H1 (cell line): ENCODE data around the gene DAPL1. TPM values are rescaled to one million over a fixed set of nuclear protein-coding genes. Genes with fewer than 3 reads are reported as not detected.

Experiments
- CTCF ChIA-PET: fragments of 300-600 bp; sonication (Branson Sonifier 250); formaldehyde crosslinking; loops from one replicate; lab custom pipeline; 2021; ENCODE audit not compliant: partially characterized antibody; lab: Charles Lee
- POLR2A ChIA-PET: fragments of 300-600 bp; sonication (Branson Sonifier 250); formaldehyde crosslinking; loops from one replicate; lab custom pipeline; 2021; ENCODE audit warnings: inconsistent platforms; ENCODE audit not compliant: partially characterized antibody; lab: Charles Lee
- DNase-seq, 2 experiments: peaks; one replicate each; pipeline versions ENCODE4 v3.0.0 to v3.0.0-alpha.2; 2010 to 2022; ENCODE audit warnings: low spot score in 2 of 2, low read depth in 1 of 2, mixed read lengths in 1 of 2
- FAIRE-seq: peaks from 2 replicates; lab custom pipeline; 2011; peaks lifted over from hg19 to GRCh38; lab: Jason Lieb, UNC
- H2AFZ ChIP-seq: 2 replicates; pipeline ENCODE4 v1.8.1; 2012; ENCODE audit warnings: low read length, inconsistent platforms
- H2AK5ac ChIP-seq: 2 replicates; pipeline ENCODE4 v1.6.1; 2013; ENCODE audit warnings: low read depth, low read length
- H2BK120ac ChIP-seq: replicated peaks from 2 replicates; pipeline ENCODE3; 2013; ENCODE audit warnings: low read depth, low read length, inconsistent platforms
- H2BK12ac ChIP-seq: 2 replicates; pipeline ENCODE4 v1.6.1; 2013; ENCODE audit warnings: low read depth, low read length
- H2BK15ac ChIP-seq: 2 replicates; pipeline ENCODE4 v1.6.1; 2013; ENCODE audit warnings: low read length
- H2BK20ac ChIP-seq: 2 replicates; pipeline ENCODE4 v1.6.1; 2013; ENCODE audit warnings: low read length
- H2BK5ac ChIP-seq: 2 replicates; pipeline ENCODE4 v1.6.1; 2013; ENCODE audit warnings: low read depth, low read length
- H3K14ac ChIP-seq: 2 replicates; pipeline ENCODE4 v1.6.1; 2013; ENCODE audit warnings: inconsistent platforms; ENCODE audit not compliant: insufficient read length
- H3K18ac ChIP-seq: 2 replicates; pipeline ENCODE4 v1.6.1; 2013; ENCODE audit warnings: low read length; ENCODE audit errors: extremely low read depth
- H3K23ac ChIP-seq: 2 replicates; pipeline ENCODE4 v1.6.1; 2013; ENCODE audit warnings: inconsistent platforms; ENCODE audit not compliant: insufficient read length
- H3K23me2 ChIP-seq: 2 replicates; pipeline ENCODE4 v1.6.1; 2013; ENCODE audit warnings: low read depth, low read length
- H3K27ac ChIP-seq: 2 replicates; pipeline ENCODE4 v1.6.1; 2011; ENCODE audit warnings: low read depth, low read length, inconsistent platforms
- H3K27me3 ChIP-seq, 4 experiments: replicated peaks in 1 of 4; 1 replicate in 1 of 4; 2 replicates in 3 of 4; pipeline versions ENCODE4 v1.6.1 to v1.8.1; 2011 to 2013; ENCODE audit warnings: low read length in 3 of 4, mild to moderate bottlenecking in 3 of 4, inconsistent platforms in 2 of 4, mixed read lengths in 2 of 4, moderate library complexity in 1 of 4; ENCODE audit not compliant: control insufficient read depth in 3 of 4, insufficient read depth in 3 of 4; ENCODE audit errors: extremely low read depth in 1 of 4
- H3K36me3 ChIP-seq, 4 experiments: 2 replicates each; pipeline versions ENCODE4 v1.6.1 to v1.8.1; 2011 to 2013; ENCODE audit warnings: mild to moderate bottlenecking in 4 of 4, low read length in 3 of 4, moderate library complexity in 2 of 4, control low read depth in 1 of 4, inconsistent platforms in 1 of 4; ENCODE audit not compliant: insufficient read depth in 4 of 4, control insufficient read depth in 2 of 4
- H3K4ac ChIP-seq: replicated peaks from 2 replicates; pipeline ENCODE3; 2013; ENCODE audit warnings: low read length, low read depth, mixed read lengths, inconsistent platforms; ENCODE audit not compliant: insufficient read length
- H3K4me1 ChIP-seq, 4 experiments: replicated peaks in 1 of 4; 1 replicate in 1 of 4; 2 replicates in 3 of 4; pipeline versions ENCODE4 v1.6.1 to v1.8.1; 2011 to 2013; ENCODE audit warnings: low read length in 3 of 4, inconsistent platforms in 2 of 4, mixed read lengths in 1 of 4; ENCODE audit not compliant: insufficient read depth in 4 of 4, control insufficient read depth in 3 of 4
- H3K4me2 ChIP-seq, 2 experiments: 2 replicates each; pipeline versions ENCODE4 v1.6.1 to v1.8.1; 2011 to 2013; ENCODE audit warnings: low read depth in 2 of 2, low read length in 2 of 2, control low read depth in 1 of 2, inconsistent platforms in 1 of 2, mild to moderate bottlenecking in 1 of 2; ENCODE audit not compliant: insufficient read depth in 1 of 2
- H3K4me3 ChIP-seq, 4 experiments: fragments of 200-600, 300-600 bp in 1 of 4; sonication (generic), shearing (Covaris generic), sonication (Bioruptor Twin) in 1 of 4; 2 replicates each; pipeline versions ENCODE4 v1.5.1 to v1.8.1; 2011 to 2016; ENCODE audit warnings: low read length in 4 of 4, low read depth in 3 of 4, control low read depth in 2 of 4, inconsistent platforms in 2 of 4, mild to moderate bottlenecking in 2 of 4, mixed read lengths in 1 of 4, moderate library complexity in 1 of 4; ENCODE audit not compliant: insufficient read depth in 2 of 4; ENCODE audit errors: extremely low read depth in 1 of 4
- H3K56ac ChIP-seq: replicated peaks from 2 replicates; pipeline ENCODE3; 2013; ENCODE audit warnings: low read depth, mild to moderate bottlenecking, mixed read lengths, low read length, inconsistent platforms; ENCODE audit not compliant: insufficient read length
- H3K79me1 ChIP-seq: 2 replicates; pipeline ENCODE4 v1.6.1; 2013; ENCODE audit warnings: low read depth, low read length, control low read depth
- H3K79me2 ChIP-seq, 2 experiments: 2 replicates each; pipeline versions ENCODE4 v1.6.1 to v1.8.1; 2012 to 2013; ENCODE audit warnings: low read length in 2 of 2, mild to moderate bottlenecking in 2 of 2, inconsistent platforms in 1 of 2; ENCODE audit not compliant: insufficient read depth in 2 of 2, control insufficient read depth in 1 of 2
- H3K9ac ChIP-seq, 4 experiments: replicated peaks in 1 of 4; 1 replicate in 1 of 4; 2 replicates in 3 of 4; pipeline versions ENCODE4 v1.6.1 to v1.8.1; 2011 to 2013; ENCODE audit warnings: low read depth in 3 of 4, low read length in 3 of 4, control low read depth in 2 of 4, mild to moderate bottlenecking in 2 of 4, moderate library complexity in 2 of 4, inconsistent platforms in 1 of 4; ENCODE audit errors: extremely low read depth in 1 of 4
- H3K9me3 ChIP-seq, 2 experiments: 2 replicates each; pipeline versions ENCODE4 v1.6.1 to v1.8.1; 2012 to 2013; ENCODE audit warnings: mild to moderate bottlenecking in 2 of 2, moderate library complexity in 2 of 2, control low read depth in 1 of 2, inconsistent platforms in 1 of 2, low read depth in 1 of 2, low read length in 1 of 2, mixed read lengths in 1 of 2; ENCODE audit not compliant: insufficient read depth in 2 of 2
- H4K20me1 ChIP-seq, 2 experiments: replicated peaks in 1 of 2; 2 replicates each; pipeline versions ENCODE3 to v1.8.1; 2011 to 2013; ENCODE audit warnings: inconsistent platforms in 2 of 2, low read length in 2 of 2, mild to moderate bottlenecking in 1 of 2; ENCODE audit not compliant: insufficient read depth in 2 of 2, control insufficient read depth in 1 of 2
- H4K5ac ChIP-seq: 2 replicates; pipeline ENCODE4 v1.6.1; 2013; ENCODE audit warnings: low read length, low read depth, mixed read lengths, inconsistent platforms; ENCODE audit not compliant: insufficient read length
- H4K8ac ChIP-seq: 2 replicates; pipeline ENCODE4 v1.8.0; 2013; ENCODE audit warnings: mild to moderate bottlenecking, moderate library complexity, low read length, inconsistent platforms; ENCODE audit not compliant: insufficient read depth; ENCODE audit errors: extremely low read depth
- H4K91ac ChIP-seq: replicated peaks from 2 replicates; pipeline ENCODE3; 2013; ENCODE audit warnings: low read length, mixed read lengths, inconsistent platforms; ENCODE audit not compliant: insufficient read length
- BRCA1 ChIP-seq: IDR thresholded peaks from 2 replicates; pipeline ENCODE4 v1.6.1; 2012; ENCODE audit warnings: low read depth, low read length, improper control_type of control experiment
- EP300 ChIP-seq, 2 experiments: IDR thresholded peaks; 1 replicate in 1 of 2; 2 replicates in 1 of 2; pipeline ENCODE4 v1.6.1; 2011 to 2012; ENCODE audit warnings: low read depth in 2 of 2, low read length in 2 of 2, mild to moderate bottlenecking in 2 of 2, borderline replicate concordance in 1 of 2, inconsistent platforms in 1 of 2, moderate library complexity in 1 of 2
- SP4 ChIP-seq: IDR thresholded peaks from 2 replicates; pipeline ENCODE4 v1.6.1; 2012; ENCODE audit warnings: low read length, inconsistent platforms
- YY1 ChIP-seq: IDR thresholded peaks from 2 replicates; pipeline ENCODE4 v1.6.1; 2011; ENCODE audit warnings: low read depth, mild to moderate bottlenecking, low read length
- WGBS, 2 experiments: shearing (Covaris generic) in 1 of 2; methylation state at CpG; one replicate each; pipeline versions ENCODE4 v1.1.6 to v1.1.7; 2013 to 2015; ENCODE audit warnings: low lambda C conversion rate in 2 of 2, mixed read lengths in 2 of 2, inconsistent platforms in 1 of 2, low coverage in 1 of 2, missing lambda C conversion rate in 1 of 2; ENCODE audit not compliant: insufficient replicate concordance in 2 of 2, insufficient coverage in 1 of 2, insufficient read length in 1 of 2; ENCODE audit errors: extremely low coverage in 1 of 2, missing lambda C conversion rate in 1 of 2; 5-methylcytosine and 5-hydroxymethylcytosine counted together
- polyA plus RNA-seq, 7 experiments: library from polyadenylated mRNA; depleted of rRNA in 3 of 7; stranded (reverse) in 5 of 7; unstranded in 2 of 7; fragments of >200 nt in 5 of 7; fragments of 200-250 nt in 2 of 7; gene quantifications; 1 replicate in 5 of 7; 2 replicates in 1 of 7; 4 replicates in 1 of 7; pipeline versions ENCODE4 v1.2.1 to v1.2.3, GENCODE V29; 2011 to 2013; ENCODE audit warnings: missing spikeins in 2 of 7, mixed read lengths in 2 of 7
- total RNA-seq: library from RNA; stranded (reverse); fragmentation: NEBNext Ultra II Directional; extraction: Animal tissue kit (Norgen Biotek cat#: 25700); gene quantifications from 2 replicates; pipeline ENCODE4 v1.2.1, GENCODE V29; 2021

The DAPL1 gene
- total and polyA plus RNA-seq, 2 of the 8 experiments (the other 6 are each of a cell fraction or from before 2014, with no cell fraction given): not detected

DNA sequence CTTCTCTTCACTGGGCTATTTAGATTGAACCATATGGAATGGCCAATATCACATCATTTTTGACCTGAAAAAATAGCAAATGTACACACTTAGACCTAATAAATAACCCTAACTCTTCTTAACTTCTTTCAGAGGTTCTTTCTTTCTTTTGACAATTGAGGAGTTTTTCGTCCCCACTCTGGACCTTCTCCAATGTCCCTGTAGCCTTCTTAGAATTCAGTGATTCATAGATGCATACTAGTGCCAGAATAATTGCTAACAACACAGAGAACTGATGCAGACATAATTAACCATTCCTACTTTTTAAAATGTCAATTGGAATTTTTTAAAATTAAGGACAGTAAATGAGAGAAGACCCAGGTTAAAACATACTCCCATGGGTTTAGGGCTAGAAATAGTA, 20.0 kb downstream of the DAPL1 start:
- Histone ChIP-seq H3K27me3 (no peaks in the 10 kb centered on the region), H4K20me1 (no peaks in the 10 kb centered on the region), H3K23ac (no peak overlapping the region), H3K4ac (no peak overlapping the region), H4K8ac (no peak overlapping the region), H3K4me3 (no peak overlapping the region), H3K56ac (no peak overlapping the region), H2BK120ac (no peak overlapping the region), H3K27ac (no peak overlapping the region), H4K5ac (no peak overlapping the region), H3K9me3 (no peaks in the 10 kb centered on the region), H3K23me2 (no peaks in the 10 kb centered on the region; the same call in 1 of the 2 replicates), H2AFZ (no peak overlapping the region), H3K4me1 (peaks cover 0 to 3% (median 1%) of the 10 kb centered on the region in 4 experiments; a peak in 2 of 7 replicates), H2BK15ac (no peak overlapping the region), H3K79me1 (no peaks in the 10 kb centered on the region), H3K36me3 (no peaks in the 10 kb centered on the region), H2AK5ac (no peak overlapping the region), H3K18ac (no peak overlapping the region), H3K4me2 (no peak overlapping the region), H3K9ac (no peak overlapping the region), H3K14ac (no peak overlapping the region), H2BK12ac (no peak overlapping the region), H2BK20ac (no peak overlapping the region), H3K79me2 (no peaks in the 10 kb centered on the region), H4K91ac (no peak overlapping the region), H2BK5ac (no peak overlapping the region)
- FAIRE-seq: no peak
- 90% methylated on average over 1 of the region's 1 CpG; no CpG with 5 or more reads in 1 of the 2 experiments for WGBS, 2 experiments
- ChIA-PET POLR2A (interaction anchor here (0.6 kb wide), 1 partner anchor 800 kb away, joined by 3 read pairs; no protein-coding TSS in a partner anchor), CTCF (interaction anchor here (1.0 to 1.2 kb wide), 2 partner anchors 9 to 69 kb away, joined by 3 to 4 read pairs; no protein-coding TSS in a partner anchor)
- DNase-seq: no peak
- no peak for TF ChIP-seq SP4
- TF ChIP-seq BRCA1: no peak
- no peak for TF ChIP-seq EP300 (IDR thresholded peaks at IDR 0.05; ENCODE audit: borderline replicate concordance in 1 of 2, low read depth in 2 of 2, low read length in 2 of 2)
- TF ChIP-seq YY1: no peak
